T-helper 22 cell (primary cell): ENCODE measurements around the gene SYT2.
"Not testable (repeated sequence)": the region's sequence is repeated elsewhere in the genome, so short reads cannot be mapped to it uniquely, and the experiment has no call there.

Experiments
- DNase-seq: peaks from one replicate; pipeline ENCODE4 v3.0.0-alpha.2; 2020; ENCODE audit warnings: low read depth

The SYT2 gene

DNA sequence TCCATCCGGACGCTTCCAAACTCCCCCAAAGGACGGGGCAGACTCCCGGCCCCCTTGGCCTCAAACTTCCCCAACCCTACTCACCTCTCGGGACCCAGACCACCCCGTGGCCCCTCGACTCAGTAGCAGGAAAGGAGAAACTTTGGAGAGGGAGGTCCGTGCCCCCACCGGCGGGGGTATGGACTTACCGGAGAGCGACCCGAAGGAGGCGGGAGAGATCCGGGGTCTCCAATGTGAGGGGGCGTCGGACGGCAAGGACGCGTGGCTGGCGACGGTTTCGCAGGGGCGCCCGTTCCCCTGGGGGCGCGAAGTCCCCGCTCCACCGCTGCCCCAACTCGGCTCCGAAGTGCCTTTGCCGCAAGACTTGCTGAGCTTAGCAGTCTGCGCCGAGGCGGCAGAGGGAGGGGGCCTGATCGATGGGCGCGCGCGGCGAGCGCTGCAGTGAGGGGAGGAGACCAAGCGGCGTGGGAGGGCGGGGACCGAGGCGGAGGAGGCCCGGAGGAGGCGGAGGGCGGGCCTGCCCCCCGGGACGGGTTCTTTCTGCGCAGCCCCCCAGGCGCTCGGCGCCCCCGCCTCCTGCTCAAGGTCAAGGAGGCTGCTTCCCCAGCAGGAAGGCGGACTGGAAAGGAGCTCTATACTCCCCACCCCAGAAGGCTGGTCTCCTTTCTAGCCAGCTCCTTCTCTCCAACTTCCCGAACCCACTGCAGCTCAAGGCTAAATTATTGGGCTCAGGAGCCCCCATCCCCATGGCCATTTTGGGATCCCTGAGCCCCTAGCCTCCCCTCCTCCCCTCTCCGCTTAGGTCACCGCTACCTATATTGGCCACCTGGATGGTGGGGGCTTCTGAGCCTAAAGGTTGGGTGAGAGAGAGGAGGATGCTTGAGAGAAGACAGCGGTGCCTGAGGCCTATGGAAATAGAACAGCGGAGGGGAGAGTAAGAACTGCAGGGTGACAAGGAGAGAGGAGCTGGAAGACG, at the start of gene SYT2:
Gene SYT2, minus strand, starts transcription at position 385 of the 976 bp plus-strand sequence. CDS start 104,682 bp downstream, outside the sequence.
- DNase-seq, result no peak

DNA sequence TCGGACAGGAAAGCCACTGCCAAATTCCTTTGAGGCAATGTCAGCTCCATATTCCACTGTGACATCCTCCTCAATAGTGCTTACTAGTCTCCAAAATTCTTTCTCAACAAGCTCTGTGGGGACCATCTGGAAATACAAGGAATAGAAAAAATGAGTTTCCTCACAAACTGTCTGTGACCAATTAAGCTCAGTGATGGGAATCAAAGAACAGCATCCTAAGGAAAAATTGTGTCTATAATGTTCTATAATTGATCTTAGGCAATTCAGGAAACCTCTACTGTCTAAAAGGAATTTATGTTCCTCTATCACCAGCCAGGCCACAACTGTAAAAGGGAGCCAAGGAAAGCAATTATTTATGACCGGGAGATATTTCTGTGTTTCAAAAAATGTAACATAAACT, 46.1 kb upstream of the SYT2 start:
- DNase-seq, result no peak

DNA sequence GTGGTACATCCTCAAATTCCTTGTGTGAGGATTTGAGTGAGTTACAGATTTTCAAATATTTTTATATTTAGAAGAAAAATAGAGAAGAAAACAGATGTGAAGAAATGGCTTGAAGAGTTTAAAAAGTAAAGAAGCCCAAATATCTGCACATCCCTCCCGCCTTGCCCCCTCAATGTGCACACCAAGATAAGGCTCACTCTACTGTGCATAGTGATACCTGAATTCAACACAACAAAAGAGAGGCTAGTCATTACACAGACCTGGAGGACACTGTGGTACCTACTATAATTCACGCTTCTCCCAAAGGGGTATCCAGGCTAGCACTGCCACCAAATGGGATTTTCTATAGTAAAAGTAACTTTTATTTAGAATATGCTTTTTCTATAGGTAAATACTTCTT, 44.0 kb upstream of the SYT2 start:
- no peak for DNase-seq

DNA sequence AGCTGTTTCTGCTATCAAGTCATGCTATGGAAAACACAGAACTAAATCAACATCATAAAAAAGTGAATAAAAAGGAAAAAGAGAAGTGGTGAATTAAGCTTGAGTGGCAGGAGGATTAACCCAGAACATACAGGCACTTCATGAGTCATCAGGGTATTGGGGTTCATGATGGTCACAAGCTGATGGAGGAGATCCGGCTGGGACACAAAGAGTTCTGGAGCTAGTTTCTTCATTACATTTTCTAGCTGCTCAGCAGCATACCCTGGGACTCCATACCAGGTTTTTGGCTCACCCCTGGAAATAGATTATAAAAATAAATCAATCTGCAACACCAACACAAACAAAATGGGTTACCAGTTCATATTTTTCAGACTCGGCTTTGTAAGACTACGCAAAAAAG, 42.5 kb upstream of the SYT2 start:
- no peak for DNase-seq

DNA sequence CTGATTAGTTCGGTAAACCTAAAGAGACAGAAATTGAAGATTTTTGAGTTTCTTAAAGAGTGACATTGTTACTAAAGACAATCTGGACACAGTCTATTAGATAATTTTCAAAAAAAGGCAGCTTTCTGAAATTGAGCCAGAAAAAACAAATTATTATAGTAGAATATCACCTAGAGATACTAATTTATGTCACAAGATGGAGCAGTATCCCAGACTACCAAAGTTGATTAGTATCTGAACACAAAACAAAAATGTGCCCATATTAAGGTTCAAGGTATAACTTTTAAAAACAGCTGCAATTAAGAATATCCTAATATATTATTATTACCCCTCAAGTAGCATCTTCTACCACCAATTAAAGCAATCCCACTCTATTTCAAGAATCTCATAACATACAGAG, 40.5 kb upstream of the SYT2 start:
- DNase-seq, result no peak

DNA sequence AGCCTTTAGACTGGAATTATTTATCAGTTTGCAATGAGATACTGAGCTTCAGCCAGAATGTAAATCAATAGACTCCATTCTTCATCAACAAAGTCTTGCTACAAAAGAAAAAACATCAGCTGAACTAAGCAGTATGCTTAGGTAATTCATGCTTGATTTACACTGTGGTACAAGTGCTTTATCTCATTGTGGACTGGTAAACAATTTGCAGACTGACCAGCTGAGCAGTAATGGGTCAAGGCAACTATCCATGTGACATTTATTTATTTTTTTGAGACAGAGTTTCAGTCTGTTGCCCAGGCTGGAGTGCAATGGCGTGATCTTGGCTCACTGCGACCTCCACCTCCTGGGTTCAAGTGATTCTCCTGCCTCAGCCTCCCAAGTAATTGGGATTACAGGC, 39.8 kb upstream of the SYT2 start:
- no peak for DNase-seq

DNA sequence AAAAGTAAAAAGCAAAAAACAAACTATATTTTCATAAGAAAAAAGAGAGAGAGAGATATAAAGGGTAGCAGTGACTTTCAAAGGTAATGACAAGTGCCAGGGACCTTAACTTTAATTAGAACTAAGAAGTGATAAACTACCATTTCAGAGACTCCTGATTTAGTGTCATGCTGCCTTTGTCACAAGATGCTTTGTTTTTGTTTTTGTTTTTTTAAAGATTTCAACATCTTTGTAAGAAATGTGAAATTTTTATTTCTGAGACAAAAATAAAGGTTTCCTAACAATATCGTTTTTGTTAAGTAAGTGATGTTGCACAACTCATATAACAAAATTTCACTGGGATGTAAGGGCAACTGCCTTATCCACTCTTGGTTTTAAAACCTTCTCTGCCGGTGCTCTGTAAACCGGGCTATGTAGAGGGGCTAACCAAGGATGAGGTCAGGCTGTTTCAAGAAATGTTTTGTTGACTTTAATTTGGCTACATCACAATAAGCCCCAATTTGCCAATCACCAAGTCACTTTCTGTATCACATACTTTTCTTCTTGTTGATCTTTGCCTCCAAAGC, 35.2 kb upstream of the SYT2 start:
- DNase-seq, result no peak

DNA sequence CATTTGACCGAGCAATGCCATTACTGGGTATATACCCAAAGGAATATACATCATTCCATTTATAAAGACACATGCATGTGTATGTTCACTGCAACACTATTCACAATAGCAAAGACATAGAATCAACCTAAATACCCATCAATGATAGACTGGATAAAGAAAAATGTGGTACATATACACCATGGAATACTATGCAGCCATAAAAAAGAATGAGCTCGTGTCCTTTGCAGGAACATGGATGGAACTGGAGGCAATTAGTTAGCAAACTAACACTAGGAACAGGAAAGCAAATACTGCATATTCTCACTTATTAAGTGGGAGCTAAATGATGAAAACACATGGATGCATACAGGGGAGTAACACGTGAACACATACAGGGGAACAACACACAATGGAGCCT, 34.5 kb upstream of the SYT2 start:
- not testable (repeated sequence) for DNase-seq

DNA sequence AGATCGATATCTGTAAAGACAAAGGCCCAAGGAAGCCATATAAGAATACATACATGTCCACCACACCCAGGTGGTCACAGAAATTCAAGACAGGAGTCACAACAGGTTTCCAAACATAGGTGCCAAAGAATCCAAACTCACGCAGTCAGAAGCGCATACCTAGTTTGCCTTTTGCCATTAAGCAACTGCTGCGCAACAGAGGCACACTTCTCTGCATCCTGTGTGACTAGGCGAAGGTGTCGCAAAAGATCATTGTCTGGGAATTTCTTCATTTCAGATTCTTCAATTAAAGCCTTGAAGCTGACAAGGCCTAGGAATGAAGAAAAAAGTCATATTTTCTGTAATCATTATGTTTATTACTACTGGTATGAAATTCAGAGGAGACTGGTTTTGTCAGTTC, 32.2 kb upstream of the SYT2 start:
- no peak for DNase-seq

DNA sequence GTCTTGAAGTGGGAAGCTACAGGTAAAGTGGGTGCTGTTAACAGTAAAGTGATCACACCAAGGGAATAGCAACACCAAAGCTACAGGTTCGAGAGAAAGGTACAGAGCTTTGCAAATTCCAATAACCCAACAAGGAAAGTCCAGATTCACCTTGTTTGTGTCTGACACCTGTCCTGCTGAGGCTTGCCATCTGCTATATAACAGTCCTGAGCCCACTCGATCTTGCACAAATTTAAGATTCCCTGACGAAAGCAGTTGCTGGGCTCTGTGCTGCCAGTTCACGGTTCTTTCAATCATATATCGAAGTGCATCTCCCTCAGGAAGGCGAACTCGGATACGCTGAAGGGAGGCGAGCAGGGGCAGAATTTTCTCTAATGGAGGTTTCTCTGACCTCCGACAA, 23.0 kb upstream of the SYT2 start:
- no peak for DNase-seq

DNA sequence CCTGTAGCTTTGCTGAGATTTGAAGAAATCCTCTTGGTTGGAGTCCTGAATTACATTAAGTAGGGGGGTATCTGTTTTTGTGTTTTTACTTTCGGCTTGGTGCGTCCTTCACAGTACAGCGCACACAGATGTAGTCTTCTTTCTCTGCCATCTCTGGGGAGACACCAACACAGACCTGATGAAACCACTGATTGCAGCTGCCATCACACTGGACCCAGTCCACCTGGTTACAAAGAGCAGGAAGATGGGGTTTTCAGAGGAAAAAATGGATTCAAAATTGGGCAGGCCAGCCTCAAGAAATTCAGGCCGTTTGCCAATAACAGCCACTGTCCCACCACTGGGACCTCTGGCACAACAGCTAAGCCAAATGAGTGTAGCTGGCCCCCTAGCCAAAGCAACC, 18.7 kb upstream of the SYT2 start:
- DNase-seq, result no peak

DNA sequence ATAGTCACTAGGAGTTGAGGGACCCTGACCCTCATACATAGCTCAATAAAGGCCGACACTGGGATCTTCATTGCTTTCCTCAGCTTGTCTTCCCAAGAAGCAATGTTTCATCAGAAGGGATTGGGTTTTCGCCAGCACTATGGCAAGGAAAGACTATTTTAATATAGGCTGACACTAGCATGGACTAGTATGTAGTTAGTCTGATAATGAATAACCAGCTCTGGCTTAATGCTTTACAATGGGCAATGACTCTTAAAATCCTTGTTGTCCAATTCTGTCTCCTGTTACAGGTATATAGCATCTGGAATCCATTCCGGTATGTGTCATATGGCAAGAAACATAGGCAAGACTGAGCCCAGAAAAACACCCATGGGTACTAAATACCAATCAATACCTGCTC, 15.3 kb upstream of the SYT2 start:
- DNase-seq, result no peak

DNA sequence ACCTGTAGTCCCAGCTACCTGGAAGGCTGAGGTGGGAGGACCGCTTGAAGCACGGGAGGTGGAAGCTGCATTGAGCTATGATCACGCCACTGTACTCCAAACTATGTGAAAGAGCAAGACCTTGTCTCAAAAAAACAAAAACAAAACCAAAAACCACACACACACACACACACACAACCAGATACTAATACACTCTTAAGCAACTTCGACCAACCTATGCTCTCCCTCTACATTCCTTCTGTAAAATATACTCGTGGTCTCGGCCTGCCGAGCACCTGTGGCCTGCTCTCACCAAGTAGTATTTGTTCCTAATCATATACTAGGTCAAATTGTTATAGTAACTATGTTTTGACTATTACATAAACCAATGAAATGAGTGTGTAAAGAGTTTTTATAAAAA, 13.5 kb upstream of the SYT2 start:
- DNase-seq, result no peak

DNA sequence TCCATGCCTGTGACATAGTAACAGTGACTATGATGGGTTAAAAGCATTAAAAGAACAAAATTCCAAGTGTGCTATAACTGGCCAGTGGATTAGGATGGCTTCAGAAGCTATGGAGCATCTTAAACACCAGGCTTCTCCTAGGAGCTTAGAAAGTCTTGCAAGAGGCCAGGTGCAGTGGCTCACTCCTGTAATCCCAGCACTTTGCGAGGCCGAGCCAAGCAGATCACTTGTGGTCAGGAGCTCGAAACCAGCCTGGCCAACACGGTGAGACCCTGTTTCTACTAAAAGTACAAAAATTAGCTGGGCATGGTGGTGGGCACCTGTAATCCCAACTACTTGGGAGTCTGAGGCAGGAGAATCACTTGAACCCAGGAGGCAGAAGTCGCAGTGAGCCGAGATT, 12.8 kb upstream of the SYT2 start:
- not testable (repeated sequence) for DNase-seq

DNA sequence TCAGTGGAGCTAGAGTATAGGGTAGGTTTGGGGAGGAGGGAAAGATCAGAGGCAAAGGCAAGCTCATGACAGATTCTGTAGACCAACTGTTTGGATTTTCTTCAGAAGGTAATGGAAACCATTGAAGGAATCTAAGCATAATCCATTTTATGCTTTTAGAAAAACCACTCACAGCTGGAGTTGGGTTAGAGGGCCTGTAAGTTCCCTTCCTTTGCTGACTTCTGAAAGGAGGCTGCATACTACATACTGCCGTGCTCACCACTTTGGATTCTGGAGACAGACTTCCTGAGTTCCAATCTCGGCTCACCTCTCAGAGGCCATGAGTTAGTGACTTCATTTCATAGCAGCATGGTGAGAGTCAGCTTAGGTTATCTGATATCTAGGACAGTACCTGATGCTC, 6.4 kb upstream of the SYT2 start:
- DNase-seq, result no peak

DNA sequence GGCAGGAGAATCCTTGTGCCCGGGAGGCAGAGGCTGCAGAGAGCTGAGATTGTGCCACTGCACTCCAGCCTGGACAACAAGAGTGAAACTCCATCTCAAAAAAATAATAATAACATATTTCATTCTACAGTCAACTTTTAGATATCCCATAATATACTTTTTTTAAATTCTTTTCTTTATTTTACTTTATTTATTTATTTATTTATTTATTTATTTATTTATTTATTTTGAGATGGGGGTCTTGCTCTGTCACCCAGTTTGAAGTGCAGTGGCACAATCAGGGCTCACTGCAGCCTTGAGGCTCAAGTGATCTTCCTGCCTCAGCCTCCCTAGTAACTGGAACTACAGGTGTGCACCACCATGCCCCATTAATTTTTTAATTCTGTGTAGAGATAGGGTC, 3.9 kb upstream of the SYT2 start:
- not testable (repeated sequence) for DNase-seq

DNA sequence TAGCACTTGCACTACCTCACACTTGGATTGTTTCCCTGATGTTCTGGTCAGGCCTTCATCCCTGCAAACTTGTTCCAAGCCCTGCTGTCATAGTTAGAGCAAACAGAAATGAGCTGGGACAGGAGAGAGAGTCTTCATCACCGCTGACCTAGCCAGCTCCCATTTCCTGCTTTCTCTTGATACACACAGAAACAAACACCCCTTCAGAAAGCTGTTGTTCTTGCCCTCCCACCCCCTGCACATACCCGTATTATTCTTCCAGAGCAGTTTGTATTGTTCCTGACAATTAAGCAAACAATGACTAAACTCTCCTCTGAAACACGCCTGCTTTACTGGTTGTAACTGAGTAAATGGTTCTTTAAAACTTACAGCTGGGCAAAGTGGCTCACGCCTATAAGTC, 2.9 kb upstream of the SYT2 start:
- DNase-seq, result no peak

DNA sequence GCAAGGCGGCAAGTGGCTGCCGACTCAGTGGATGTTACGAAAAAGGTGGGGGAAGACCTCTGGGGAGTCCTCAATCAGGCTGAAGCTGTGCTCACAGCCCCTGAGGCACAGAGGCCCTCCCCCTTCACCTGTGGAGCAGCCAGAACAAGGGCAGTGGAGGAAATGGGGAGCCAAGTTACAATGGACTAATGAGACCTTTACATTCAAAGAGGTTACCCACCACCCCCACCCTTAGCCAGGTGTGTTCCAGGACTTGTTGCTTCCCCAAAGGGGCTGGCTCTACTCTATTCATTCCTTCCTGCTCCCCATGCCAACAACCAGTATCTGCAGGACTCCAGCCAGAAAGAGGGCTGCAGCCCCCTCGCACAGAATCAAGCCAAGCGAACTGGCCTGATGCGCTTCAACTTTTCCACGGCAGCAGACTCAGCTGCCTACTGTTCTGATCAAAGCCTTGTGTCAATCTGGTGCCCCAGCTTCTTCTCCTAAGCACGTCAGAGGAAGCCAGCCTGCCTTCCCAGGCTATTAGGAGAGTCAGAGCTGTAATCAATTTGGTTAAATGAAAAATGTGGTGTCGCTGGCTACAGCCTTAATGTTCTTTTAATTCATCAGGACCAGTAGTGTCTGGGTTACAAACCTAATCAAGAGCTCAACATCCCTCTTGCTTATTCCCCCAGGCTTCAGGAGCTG, 1.8 kb upstream of the SYT2 start:
- DNase-seq, result no peak

DNA sequence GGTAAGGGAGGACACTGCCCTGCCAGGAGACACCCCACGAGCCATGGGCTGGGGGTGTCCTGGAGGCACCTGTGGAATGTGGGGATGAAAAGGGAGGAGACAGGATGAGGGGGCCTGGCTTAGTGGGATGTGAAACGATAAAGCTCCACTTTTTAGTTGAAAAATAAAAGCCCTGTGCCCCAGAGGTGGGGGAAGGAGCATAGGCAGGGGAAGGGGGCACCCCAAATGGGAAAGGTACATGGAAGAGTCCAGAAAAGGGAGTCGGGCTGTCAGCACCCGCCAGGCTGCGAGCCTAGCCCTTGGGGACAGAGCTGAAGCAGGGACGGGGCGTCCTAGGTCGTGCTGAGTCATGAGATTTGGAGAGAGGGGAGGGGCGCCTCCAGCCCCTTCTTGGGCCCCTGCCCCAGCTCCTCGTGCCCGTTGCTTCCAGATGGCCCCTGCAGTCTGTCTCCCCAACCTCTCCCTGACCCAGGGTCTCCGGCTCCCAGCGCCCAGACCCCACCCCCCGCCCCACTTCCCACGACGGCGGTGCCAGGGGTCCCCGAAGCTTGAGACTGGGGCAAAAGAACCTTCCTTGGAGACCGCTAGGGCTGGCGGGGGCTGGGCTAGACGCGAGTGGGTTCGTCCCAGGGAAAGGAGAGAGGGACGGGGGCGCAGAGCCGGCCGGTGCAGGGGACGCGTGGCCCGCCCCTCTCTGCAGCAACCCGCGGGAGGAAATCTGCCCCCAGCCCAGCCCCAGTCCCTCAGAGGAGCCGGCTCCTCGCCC, 795 bp downstream of the SYT2 start:
- DNase-seq, result no peak

DNA sequence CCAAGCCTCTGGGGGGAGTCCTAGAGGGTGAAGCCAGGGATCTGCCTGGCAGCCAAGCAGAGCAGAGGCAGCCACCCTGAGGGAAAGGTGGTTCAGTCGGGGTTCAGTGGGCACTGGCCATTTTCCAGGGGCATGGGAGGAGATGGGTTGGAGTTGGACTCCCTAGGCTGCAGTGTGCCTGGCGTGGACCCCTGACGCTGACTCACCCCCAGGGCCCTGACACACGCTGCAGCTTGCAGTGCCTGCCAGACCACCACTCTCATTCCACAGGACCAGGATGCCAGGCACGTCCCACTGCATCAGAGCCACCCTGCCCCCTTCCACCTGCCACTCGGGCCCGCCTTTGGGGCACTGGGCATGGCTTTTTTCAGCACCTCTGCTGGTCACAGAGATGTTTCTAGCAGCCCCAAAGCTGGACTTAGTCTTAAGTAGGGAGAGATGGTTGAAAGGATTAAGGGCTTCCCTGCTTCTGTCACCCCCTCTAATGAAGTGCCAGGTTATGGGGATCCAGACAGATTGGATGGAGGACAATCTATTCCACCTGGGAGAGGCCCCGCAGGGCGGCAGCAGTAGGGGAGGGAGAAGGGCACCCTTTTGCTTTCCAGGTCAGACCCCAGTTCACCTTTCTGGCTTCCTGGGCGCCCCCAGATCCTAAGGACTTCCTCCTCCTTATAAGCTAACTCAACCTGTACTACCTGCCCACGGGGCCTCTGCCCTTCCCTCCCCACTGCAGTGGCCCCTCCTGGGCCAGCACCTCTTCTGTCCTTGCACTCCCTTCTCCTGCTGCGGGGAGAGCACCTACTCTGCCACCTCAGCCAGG, 1.6 kb downstream of the SYT2 start:
- no peak for DNase-seq

DNA sequence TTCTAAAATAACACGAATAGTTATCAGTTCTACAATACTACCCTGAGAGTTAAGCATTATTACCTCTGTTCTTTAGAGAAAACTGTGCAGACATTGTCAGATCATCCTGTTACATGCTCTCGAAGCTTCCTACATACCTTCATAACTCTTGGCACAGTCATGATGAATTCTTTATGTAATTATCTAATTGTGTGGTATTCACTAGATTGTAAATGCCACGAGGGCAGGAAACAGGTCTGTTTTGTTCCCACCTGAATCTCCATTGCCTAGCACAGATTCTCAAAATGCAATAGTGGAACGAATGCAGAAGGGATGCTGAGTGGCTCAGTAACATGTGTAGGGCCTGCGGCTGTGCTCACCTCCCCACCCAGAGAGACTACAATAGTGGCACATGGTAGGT, 3.4 kb downstream of the SYT2 start:
- no peak for DNase-seq
